ENCODE results near the gene NKIRAS2.
A peak's percentile ranks its signal among the peaks of the same experiment; 100 is the strongest.
"Not testable (repeated sequence)": the region's sequence is repeated elsewhere in the genome, so short reads cannot be mapped to it uniquely, and the experiment has no call there.

The NKIRAS2 gene

DNA sequence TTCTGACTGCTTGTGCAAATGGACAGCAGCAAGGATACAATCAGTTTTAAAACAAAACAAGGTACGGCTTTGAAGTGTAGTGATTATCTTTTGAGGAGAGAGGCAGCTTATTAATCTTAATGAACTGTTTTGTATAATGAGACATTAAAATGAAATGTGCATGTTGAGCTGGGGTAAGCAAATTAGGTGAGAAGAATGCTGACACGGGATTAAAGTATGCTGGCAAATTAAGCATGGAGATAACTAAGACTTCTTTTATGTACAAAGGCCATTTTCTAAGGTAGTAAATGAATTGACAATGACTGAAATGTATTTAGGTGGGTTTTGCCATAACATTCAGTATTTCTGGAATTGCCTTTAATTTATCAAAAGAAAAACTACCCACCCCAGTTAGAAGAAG is 21.4 kb upstream of the NKIRAS2 start:
- no peak for DNase-seq (ENCODE audit: low read depth)

DNA sequence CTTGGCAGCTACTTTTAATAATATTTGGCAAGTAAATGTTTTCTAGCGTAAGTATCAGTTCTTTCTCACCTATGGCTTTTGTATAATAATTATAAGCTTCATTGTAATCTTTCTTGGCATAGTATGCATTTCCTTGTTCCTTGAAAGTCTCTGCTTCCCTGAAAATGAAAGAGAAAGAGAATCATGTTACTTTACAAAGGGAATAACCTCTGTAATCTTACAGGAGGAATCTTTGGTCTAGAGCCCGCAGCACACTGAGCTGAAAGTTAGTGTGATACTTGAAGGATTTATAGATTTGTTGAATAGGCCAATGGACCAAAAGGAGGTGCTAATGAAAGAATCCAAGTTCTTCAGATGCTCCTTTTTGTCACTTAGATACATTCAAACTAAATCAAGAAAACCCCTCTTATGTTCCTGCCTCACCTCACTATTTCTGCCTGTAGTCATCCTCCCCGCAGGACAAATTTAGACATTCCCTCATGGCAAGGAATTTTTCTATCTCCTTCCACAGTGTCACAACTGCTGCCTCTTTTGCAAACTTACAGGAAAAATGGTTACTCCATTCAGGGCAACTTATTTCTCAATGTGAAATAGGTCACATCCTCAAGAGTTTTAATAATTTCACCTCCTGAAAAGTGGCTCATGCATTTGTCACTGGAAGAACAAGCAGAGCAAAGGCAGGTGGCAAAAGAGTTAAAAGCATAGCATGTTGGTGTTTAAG is 19.3 kb upstream of the NKIRAS2 start:
- no peak for DNase-seq (ENCODE audit: low read depth)

DNA sequence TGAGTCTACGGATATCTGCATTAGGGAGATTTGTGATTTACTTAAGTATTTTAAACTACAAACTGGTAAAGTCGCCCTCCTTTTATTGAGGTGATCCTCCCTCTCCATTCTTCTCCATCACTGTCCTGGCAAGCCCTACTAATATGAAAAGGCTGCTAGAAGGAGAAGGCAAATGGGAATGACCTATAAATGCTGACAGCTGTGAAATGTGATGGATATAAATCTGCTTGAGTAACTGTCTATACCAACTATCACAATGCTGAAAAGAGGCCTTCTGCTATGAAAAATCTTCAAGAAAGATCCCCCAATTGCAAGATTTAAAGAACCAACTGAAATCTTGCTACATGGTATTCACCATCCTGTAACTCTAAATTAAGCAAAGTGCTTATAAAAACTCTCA is 18.2 kb upstream of the NKIRAS2 start:
- no peak for DNase-seq (ENCODE audit: low read depth)

DNA sequence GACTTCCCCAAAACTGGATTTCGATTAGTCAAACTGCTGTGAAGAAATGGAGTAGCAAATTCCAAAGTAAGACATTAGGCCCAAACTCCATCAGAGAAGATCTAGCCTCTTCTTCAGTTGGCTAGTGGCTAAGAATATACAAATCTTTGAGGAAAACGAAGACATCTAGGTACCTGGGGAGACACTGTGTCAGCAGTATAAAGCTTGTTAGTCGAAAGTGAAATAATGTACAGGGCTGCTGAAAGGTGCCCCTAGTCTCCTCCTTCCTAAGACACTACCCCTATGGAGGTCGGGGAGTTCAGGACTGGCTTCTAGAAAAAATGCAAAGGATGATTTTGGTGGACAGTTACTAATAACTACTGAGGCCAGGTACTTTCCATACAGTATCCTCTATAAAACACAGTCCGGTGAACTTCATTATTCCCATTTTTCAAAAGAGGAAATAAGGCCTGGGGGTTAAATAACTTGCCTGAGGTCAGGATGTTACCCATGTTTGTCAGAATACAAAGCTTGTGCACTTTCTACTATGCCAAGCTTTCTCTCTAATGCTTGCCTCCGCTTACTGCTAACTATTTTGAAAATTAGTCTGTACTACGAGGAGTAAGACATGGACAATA is 17.6 kb upstream of the NKIRAS2 start:
- no peak for DNase-seq (ENCODE audit: low read depth)

DNA sequence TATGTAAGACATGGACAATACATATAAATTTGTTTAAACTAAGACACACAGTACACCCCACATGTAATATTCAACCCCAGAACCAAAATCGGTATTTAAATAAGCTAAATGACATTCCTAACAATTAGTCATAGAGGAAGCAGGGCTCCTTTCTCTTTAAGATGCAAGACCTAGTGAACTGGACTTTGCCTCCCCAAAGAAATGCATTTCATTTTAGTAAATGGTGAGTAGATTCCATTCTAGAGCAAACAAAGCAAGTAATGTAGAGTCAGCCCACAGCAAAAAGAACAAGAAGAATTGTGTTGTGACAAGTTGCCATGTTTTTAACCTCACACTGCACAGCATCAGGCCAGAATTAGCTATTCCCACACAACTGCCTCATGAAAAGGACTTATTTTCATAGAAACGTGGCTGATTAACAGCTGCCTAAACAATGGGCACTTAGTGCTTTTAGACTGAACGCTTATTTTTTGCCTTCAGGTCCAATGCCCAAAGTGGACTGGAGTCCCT is 17.0 kb upstream of the NKIRAS2 start:
- DNase-seq (ENCODE audit: low read depth) = no peak

DNA sequence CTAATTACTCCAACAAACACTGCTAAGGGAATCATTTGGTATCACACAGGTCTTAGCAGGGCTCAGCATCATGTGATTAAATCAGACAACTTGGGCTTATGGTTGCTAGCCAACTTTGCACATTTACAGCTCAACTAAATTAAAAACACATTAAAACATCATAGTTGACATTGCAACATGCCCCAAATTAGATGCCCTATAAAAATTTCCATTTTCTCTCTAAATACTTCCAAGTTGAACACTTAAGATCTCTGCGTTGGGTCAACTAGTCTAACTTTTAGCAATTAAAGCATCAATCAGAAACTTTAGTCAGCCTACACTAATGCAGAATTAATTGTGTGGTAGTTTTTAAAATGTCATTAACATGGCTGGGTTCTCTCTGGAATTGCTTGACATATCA is 14.7 kb upstream of the NKIRAS2 start:
- no peak for DNase-seq (ENCODE audit: low read depth)

DNA sequence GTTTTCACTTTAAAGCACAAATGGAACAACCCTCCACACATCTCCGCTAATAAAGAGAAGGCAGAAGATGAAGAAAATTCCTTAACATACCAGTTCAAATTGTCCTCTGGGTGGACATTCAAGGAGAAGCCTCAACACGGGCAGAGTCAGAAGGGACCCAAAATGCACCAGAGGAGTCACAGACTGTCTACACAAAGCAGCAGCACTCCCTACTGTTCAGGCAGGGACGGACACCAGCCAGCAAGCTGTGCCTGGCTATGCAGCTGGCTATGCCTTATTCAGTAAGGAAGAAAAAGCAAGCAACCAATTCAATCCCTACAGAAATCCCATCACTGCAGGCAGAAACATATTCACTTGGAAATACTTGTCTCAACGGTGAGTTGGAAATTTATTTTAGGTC is 10.7 kb upstream of the NKIRAS2 start:
- DNase-seq (ENCODE audit: low read depth) = no peak

DNA sequence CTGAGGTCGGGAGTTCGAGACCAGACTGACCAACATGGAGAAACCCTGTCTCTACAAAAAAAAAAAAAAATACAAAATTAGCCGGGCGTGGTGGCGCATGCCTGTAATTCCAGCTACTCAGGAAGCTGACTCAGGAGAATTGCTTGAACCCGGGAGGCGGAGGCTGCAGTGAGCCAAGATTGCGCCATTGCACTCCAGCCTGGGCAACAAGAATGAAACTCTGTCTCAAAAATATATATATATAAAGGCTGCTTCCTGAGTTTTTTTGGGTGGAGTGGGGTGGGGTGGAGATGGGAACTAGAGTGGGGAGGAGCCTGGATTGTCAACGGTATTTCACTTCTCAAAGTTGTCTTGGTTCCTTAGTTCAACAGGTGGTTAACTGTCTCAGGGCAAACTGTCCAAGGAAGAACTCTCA is 9.6 kb upstream of the NKIRAS2 start:
- DNase-seq (ENCODE audit: low read depth) = not testable (repeated sequence)

DNA sequence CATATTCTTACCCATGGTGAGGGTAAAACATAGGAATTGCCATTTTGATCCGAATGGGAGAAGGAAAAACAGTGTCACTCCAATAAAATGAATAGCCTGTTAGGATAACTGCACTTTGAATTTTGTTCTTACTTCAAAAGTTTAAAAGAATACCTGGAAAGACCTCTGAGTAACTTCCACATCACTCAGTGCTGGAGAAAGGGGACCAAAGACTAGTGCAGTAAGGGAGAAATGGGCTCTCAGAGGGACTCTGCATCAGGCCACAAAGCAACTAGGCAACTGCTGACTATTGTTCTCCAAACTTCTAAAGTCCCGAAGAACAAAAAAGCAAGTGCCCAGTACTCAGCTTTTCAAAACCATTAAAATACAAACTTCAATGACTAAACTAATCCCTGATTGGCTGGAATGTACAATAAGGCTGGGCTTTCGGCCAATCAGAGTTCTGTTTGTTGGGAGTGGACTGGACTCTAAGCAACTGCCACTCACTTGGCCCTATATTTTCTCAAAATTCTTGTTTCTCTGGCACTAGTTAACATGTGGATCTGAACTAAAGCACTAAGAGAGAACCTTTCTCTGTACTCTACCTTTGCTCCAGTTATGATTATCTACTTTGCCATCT is 8.9 kb upstream of the NKIRAS2 start:
- no peak for DNase-seq (ENCODE audit: low read depth)

DNA sequence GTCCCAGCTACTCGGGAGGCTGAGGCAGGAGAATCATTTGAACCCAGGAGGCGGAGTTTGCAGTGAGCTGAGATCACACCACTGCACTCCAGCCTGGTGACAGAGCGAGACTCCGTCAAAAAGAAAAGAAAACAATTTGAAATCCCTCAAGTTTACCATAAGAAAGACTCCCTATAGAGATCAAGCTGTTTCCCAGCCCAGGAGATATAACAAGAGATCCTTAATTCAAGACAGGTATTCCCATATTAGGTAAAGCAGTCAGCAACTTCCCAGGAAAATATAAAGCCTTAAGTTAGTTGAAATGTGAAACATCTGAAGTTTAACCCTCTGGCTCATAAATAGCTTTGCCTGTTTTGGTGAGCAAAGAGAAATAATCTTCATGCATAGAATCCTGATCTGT is 7.5 kb upstream of the NKIRAS2 start:
- not testable (repeated sequence) for DNase-seq (ENCODE audit: low read depth)

DNA sequence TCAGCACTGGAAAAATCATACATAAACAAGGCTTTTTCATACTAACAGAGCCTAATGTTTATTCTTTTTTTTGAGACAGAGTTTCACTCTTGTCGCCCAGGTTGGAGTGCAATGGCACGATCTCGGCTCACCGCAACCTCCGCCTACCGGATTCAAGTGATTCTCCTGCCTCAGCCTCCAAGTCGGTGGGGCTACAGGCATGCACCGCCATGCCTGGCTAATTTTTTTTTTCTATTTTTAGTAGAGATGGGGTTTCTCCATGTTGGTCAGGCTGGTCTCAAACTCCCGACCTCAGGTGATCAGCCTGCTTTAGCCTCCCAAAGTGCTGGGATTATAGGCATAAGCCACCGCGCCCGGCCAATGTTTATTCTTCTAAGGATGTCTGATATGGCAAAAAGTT is 6.2 kb upstream of the NKIRAS2 start:
- DNase-seq (ENCODE audit: low read depth) = not testable (repeated sequence)

DNA sequence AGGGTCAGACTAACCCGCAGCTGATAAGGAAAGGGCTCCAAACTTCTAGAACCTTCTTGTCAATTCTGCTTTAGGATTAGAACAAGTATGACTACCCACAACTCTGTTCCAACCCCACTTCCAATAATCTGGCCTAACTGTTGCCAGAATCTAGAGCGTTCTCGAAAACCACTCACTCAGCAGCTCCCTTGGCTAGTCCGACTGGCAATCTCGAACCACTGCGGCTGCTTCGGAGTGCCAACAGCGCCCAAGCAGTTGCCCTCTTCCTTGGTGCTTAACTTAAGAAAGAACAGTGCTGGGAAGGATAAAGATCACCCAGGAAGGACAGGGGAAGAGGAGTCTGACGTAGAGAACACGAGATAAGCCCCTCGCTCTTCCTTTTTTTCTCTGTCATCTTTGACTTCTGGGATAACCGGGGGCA is 3.5 kb upstream of the NKIRAS2 start:
- DNase-seq (ENCODE audit: low read depth) = no peak

DNA sequence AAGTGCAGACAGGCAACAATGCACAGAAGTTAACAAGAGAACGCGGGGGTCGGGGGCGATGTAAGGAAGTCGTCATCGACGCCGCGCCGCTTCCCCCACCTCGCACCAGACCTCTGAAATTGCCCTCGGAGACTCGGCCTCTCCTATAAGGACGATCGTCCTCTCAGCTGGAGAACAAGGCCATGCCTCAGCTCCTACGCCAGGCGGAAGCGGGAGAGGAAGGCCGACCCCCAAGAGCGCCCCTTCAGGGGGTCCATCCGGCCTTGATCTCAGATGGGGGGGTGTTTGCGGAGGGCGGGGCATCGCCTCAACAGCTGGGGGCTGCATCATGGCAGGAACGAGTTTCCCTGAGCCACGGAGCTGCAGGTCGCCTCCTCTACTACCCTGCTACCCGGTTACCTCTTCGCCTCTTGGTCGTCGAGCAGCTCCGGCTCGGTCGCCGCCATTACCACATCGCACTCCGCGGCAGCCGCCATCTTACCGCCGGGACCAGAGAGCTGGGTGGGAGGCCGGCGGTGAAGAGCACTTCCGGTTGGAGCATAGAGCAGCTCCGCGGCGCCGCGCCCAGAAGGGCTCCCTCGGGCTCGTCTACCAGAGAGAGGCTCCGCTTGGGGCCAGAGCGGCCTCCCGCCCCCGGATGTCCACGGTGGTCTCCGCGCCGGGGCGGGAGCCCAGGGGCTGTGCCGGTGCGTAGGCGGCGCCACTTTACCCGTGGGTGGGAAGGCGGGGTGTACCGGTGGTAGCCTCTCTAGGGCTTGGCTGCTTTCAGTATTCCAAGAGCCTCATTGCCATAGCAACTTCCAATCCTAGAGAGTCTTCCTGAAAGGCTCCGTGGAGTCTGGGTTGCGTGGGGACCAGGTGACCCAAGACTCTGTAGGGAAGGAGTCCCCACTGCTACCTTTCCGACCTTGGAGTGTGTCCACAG is 2.7 kb upstream of the NKIRAS2 start, which contains the start of gene DNAJC7:
Gene DNAJC7, minus strand, starts transcription at position 499 of the 925 bp plus-strand sequence. Its CDS starts 23 bp downstream, at position 476.
- peak; percentile 86 for DNase-seq (ENCODE audit: low read depth)

DNA sequence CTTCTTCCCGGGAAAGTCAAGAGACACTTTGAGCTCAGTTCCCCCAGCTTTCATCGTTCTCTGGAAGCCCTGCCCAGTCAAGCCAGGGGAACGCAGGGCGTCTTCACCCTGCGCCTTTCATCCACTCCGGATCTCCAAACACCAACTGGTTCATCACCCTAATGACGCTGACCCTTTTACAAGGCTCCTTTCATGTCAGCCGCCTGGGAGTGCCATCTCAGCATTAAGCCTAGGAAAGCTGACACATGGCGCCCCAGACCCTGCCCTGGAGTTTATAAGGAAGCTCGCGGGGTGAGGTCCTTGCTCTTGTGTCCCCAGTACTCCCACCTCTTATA is 2.1 kb upstream of the NKIRAS2 start:
- no peak for DNase-seq (ENCODE audit: low read depth)

DNA sequence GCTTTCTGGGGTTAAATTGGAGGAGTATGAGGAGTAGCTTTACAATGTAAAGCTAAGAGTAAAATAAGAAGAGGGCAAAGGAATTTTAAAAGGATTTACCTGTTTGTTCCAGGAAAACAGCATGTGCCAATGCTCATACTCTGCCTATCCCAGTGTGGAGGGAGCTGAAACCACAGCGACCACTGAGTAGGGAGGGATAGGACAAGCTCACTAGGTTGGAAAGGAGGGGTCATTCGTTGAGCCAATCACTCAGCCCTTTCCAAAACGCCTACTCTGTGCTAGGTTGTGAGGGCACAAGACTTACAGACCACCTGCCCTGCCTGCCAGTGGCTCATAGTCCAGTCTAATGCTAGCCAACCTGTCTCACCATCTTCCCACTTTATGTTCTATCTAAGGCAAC is 1.6 kb upstream of the NKIRAS2 start:
- DNase-seq (ENCODE audit: low read depth) = no peak

DNA sequence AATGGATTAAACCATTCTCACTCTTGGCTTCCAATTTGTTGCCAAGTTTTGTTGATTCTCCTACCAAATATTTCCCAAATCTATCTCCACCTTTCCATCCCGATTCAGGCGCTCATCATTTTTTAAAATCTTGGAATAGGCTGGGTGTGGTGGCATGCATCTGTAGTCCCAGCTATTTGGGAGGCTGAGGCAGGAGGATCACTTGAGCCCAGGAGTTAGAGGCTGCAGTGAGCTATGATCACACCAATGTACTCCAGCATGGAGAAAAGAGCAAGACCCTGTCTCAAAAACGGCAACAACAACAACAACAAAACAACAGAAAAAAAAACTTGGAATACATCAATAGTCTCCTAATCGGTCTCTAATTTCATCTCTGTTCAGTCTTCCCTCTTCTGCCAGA is 902 bp upstream of the NKIRAS2 start:
- no peak for DNase-seq (ENCODE audit: low read depth)

DNA sequence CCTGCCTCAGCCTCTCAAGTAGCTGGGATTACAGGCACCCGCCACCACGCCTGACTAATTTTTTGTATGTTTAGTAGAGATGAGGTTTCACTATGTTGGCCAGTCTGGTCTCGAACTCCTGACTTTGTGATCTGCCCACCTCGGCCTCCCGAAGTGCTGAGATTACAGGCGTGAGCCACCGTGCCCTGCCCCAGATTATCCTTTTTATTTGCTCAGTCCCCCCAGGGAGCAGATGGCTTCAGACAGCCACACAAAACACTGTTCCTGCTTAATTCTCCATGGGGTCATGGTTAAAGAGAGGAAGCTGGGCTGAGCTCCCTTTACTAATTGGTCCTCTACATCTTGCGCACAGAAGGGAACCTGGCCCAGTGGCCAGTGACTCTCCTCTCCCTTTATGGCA is 955 bp downstream of the NKIRAS2 start:
- DNase-seq (ENCODE audit: low read depth) = not testable (repeated sequence)

DNA sequence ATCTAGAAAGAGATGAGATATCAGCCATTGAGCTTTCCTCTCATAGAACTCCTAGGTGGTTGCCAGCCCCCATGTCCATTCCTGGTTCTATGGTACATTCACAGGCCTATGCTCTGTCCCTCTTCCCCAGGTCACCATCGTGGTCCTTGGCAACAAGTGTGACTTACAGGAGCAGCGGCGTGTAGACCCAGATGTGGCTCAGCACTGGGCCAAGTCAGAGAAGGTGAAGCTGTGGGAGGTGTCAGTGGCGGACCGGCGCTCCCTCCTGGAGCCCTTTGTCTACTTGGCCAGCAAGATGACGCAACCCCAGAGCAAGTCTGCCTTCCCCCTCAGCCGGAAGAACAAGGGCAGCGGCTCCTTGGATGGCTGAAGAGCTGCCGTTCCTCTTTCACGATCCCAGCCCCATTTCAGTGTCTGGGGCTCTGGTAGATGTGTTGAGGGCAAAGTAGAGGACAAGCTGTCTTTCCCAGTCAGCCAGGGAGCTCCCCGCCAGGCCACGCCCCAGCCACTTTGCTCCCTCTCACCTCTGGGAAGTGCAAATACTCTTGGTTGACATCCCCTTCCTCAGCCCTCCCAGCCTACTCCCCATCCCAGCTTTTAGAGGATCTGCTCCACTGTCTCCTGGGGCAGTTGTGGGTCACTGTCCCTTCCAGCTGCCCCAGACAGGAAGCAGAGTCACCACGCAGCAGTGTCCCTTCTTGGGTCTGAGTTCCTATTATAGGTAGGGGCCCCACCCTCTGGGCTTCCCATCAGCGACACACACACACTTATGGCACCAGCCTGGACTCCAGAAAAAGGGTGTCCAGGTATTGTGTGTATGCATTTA is 3.8 kb downstream of the NKIRAS2 start:
- no peak for DNase-seq (ENCODE audit: low read depth)

DNA sequence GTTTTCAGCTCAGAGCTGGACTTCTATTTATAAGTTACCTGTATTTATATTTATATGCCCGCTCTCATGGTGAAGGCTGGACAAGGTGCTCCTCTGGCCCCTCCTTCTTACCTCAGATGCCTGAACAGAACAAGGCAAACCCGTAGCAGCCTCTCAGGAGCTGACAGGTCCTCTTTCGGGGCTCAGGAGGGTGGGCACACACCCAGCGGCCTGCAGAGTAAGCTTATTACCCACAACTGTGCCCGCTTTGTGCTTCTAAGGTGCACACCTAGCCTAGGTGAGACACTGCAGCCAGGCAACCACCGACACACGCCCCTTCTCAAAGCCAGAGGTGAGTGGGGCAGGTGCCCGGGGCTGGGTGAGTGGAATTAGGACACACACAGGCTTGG is 5.3 kb downstream of the NKIRAS2 start:
- no peak for DNase-seq (ENCODE audit: low read depth)

DNA sequence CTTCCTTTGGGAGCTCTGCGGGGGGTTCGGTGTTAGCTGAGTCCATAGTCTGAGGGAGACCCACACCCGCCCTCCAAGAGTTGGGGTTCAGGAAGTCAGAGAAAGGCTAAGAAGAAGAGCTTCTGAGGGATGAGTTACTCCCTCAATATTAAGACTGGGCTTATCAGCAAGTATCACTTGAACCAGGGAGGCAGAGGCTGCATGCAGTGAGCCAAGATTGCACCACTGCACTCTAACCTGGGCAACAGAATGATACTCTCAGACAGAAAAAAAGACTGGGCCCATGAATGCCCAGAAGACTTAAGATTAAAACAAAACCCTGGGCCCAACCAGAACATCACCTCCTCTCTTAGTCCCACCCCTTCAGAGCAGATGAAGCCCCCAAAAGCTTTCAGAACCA is 6.0 kb downstream of the NKIRAS2 start:
- DNase-seq (ENCODE audit: low read depth) = no peak

DNA sequence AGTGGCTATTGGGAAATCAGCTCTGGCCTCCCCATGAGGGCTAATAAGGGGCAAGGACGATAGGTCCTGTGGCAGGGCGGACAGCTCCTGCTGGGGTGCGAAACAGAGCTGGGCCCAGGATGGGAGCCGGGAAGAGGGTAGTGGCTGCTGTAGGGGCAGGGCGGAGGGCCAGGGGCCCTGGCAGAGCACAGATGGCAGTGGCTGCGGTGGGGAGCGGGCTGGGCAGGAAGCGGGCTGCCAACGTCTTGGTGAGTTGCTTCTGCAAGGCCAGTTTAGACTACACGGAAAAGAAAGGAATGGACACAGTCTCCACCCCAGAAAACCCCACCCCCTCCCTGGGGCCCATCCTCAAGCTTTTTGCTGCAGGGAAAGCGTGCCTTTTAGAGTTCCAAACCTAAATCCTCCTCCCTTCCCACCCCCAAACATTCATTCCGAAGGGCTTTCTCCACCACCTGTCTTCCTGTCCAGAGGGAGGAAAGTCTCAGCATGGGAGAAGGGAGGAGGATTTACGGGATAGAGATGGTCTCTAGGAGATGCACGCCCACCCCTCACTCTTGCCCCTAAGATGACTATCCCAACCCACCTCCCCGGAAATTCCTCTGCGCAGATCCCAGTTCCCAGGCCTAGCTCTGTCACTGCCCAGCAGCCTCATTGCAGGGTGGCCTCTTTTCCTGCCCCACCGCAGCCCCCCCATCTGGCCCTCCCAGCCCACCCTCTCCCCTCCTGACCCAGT is 7.1 kb downstream of the NKIRAS2 start:
- no peak for DNase-seq (ENCODE audit: low read depth)
